Renal cortex interstitium (tissue), 11 donors: ENCODE results near the gene DOCK7. TPM values are rescaled to one million over a fixed set of nuclear protein-coding genes. Genes with fewer than 3 reads are reported as not detected.
"Not testable (repeated sequence)": the region's sequence is repeated elsewhere in the genome, so short reads cannot be mapped to it uniquely, and the experiment has no call there.

Experiments
- DNase-seq, 11 donors: peaks; one replicate each; pipeline ENCODE4 v3.0.0-alpha.2; 2013; ENCODE audit warnings: low read depth in 9 of 11, low spot score in 4 of 11; ENCODE audit errors: extremely low read depth in 1 of 11
- polyA plus RNA-seq, 3 donors: library from polyadenylated mRNA; unstranded; fragments of 120-200 nt; gene quantifications; one replicate each; pipeline ENCODE4 v1.2.1, GENCODE V29; 2013; ENCODE audit not compliant: insufficient read length in 3 of 3

The DOCK7 gene
- polyA plus RNA-seq, 3 donors = 50.4 to 61.9 (median 55.6) TPM

DNA sequence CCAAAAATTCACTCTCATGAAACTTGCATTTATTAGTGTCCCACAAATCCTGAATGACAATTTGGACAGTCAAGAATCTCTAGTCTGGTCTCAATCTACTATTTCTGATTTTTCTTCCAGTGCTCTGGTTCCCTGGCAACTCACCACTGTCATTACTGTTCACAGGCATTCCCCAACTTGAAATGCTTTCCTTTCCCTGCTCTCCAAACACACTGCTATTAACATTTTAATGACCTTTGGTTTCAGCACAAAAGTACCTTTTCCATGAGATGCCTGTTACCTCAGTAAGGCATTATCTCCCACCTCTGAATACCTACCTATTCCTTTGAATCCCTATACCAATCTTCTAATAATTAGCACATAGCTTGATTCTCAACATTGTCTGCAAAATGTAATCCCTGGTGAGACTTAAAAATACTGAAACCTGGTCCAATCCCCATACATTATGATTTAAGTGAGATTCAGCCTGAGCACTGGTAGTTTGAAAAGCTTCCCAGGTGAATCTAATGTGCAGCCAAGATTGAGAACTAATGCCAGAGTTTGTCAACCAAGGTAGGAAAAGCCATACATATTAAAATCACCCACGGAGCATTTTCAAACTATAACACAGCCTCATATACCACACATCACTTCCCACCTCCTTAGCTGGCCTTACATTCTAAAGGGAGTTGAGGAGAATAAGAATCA lies 102.6 kb downstream of the DOCK7 start:
- peak in 1 of 11 donors; percentile 3 for DNase-seq

DNA sequence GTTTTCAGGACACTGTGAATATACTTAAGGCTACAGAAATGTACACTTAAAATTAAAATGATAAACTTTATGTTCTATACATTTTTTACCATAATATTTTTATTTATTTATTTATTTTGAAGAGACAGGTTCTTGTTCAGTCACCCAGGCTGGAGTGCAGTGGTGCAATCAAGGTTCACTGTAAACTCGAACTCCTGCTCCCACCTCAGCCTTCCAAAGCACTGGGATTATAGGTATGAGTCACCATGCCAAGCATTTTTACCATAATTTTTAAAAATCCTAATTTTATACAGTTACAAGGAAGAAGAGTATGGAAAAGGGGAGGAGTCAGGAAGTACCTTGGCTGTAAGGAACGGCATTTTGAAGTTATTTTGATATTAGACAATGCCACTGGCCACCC lies 114.5 kb downstream of the DOCK7 start:
- no peak for DNase-seq

- DNase-seq = no peak
These were observed 115.7 kb downstream of the DOCK7 start for GRCh38 chr1:62572476-62572875.

DNA sequence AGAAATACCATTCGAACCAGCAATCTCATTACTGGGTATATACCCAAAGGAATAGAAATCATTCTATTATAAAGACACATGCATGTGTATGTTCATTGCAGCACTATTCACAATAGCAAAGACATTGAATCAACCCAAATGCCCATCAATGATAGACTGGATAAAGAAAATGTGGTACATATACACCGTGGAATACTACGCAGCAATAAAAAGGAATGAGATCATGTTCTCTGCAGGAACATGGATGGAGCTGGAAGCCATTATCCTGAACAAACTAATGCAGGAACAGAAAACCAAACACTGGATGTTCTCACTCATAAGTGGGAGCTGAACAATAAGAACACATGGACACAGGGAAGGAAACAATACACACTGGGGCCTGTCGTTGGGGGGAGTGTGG lies 116.7 kb downstream of the DOCK7 start:
- not testable (repeated sequence) for DNase-seq

DNA sequence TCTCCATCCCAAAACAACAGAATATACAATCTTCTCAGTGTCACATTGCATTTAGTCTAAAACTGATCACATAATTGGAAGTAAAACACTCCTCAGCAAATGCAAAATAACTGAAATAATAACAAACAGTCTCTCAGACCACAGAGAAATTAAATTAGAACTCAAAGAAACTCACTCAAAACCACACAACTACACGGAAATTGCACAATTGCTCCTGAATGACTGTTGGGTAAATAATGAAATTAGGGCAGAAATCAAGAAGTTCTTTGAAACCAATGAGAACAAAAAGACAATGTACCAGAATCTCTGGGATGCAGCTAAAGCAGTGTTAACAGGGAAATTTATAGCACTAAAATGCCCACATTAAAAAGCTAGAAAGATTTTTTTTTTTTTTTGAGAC lies 120.3 kb downstream of the DOCK7 start:
- DNase-seq = not testable (repeated sequence)

GRCh38 chr1:62567182-62567581 lies 121.0 kb downstream of the DOCK7 start:
- not testable (repeated sequence) for DNase-seq

DNA sequence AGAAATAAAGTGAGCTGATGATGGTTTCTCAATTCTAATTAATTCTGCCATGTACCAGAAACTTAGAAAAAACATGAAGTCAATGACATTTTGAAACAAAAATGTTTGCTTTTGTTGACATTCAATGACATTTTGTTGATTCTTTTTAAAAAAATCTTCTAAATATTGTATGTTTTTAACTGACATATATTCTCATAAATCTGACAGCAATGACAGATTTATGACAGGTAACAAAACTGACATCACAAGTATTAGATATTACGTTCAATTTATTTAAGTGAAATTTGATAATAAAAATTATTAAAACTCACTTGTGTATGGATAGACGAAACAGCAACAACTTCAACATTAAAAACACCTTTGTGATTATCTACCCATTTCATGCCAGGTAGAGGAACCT lies 126.9 kb downstream of the DOCK7 start:
- no peak for DNase-seq

- no peak for DNase-seq
These were observed 143.6 kb downstream of the DOCK7 start for GRCh38 chr1:62544570-62544969.

DNA sequence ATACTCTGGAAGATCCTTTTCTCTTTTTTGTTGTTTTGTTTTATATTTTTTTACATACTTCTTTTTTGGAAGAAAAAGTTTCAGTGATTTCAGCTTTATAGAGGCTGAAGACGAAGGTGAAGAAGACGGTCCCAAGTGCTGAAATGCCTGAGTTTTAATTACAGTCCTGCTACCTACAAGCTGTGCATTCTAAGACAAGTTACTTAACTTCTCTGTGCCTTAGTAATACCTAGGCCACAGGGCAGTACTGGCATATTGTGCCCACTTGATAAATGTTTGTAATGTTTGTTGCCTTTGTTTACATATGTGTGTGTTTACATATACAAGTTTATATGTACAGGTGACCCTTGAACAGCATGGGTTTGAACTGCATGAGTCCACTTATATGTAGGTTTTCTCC lies 147.1 kb downstream of the DOCK7 start:
- no peak for DNase-seq

DNA sequence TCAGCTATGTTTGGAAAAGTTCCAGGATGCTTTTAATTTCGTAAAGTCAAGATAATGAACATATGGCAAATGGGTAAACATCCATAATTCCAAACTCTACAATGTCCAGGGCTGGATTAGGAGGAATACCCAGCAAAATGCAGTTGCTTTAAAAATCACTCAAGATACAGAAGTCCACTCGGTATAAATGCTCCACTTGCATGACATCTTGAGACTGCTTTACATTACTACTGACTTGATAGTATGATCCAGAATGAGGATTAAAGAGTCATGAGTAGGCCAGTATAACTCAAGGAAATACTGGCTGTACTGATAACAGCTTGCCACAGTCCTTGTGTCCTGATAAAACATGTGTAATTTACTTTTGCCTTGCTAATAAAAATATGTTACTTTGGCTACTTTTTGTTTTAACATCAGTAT lies 149.1 kb downstream of the DOCK7 start:
- DNase-seq = no peak

DNA sequence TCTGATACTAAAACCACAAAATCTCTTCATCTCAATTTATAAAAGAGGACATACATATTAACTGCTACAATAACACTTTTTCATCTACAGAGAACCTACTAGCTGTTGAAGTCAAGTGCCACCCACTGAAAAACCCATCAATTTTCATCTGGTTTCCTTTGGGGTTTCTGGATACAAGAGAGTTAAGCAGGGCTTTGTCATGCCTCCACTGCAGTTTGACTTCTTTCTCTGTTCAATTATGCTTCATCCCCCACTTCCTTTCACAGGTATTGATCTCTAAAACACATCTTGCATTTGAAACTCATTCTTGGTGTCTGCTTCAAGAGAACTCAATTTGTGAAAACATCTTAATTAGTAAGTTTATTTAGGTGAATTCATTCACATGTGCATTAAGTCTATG lies 151.3 kb downstream of the DOCK7 start:
- no peak for DNase-seq

DNA sequence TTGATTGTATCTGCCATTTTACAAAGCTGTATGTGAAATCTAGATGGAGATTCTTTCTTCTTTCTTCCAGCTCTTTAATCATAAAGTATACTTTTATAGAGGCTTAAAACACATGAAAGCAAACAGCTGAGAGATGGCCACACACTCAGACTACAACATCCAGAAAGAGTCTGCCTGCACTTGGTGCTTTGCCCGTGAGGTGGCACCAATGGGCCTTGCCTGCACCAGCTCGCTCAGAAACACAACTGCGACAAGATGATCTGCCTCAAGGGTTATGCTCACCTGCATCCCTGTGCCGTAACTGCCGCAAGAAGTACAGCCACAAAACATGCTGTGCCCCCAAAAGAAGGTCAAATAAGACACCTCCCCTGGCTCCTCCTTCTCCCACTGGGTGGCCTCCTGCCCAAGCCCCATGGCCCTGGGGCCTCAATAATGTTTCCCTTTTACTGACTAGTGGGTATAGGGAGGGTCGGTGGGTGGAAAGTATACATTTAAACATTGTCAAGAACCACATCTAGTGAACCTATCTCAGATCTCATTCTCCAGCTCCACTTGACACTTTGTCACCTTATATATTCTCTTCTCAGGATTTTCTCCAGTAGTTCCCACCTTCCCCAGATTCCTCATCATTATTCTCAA lies 157.6 kb downstream of the DOCK7 start:
- DNase-seq = peak in 6 of 11 donors; percentile 15 to 24 (median 23)

DNA sequence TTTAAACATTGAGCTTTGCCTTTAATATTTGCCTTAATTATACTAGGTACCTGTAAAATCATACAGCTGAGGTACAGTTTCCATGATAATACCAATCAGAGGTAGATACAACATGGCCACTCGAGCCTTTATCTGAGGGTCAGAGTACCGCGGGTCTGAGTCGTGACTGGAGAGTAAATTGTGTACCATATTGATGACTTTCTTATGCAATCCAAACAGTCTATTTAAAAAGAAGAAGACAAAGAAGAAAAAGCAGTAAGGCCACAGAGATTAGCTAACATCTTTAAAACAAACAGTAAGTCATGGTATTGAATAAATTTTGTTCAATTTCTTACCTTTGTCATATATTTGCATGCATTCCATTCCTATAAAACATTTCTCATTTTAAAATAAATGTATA lies 159.0 kb downstream of the DOCK7 start:
- DNase-seq = no peak

GRCh38 chr1:62528015-62528414 lies 160.2 kb downstream of the DOCK7 start:
- no peak for DNase-seq

GRCh38 chr1:62527346-62527745 lies 160.8 kb downstream of the DOCK7 start:
- DNase-seq = not testable (repeated sequence)

- no peak for DNase-seq
These were observed 164.3 kb downstream of the DOCK7 start for GRCh38 chr1:62523860-62524259.

GRCh38 chr1:62516600-62516999 lies 171.6 kb downstream of the DOCK7 start:
- no peak for DNase-seq

- peak in 5 of 11 donors; percentile 6 to 25 (median 15) for DNase-seq
These were observed 173.3 kb downstream of the DOCK7 start for GRCh38 chr1:62514746-62515423.

DNA sequence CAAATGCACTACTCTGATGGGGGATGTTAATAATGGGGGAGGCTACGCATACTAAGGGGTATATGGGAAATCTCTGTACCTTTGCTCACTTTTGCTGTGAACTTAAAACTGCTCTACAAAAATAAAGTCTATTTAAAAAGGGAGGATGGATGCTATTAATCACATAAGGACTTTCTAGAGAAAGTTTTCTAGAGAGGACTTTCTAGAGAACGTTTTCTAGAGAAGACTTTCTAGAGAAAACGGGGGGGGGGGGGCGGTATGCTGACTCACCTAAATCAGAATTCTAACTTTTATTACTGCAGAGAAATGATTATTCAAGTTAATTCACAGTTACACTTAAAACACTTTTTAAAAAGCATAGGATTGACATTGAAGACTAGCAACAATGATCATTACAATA lies 175.2 kb downstream of the DOCK7 start:
- DNase-seq = no peak

DNA sequence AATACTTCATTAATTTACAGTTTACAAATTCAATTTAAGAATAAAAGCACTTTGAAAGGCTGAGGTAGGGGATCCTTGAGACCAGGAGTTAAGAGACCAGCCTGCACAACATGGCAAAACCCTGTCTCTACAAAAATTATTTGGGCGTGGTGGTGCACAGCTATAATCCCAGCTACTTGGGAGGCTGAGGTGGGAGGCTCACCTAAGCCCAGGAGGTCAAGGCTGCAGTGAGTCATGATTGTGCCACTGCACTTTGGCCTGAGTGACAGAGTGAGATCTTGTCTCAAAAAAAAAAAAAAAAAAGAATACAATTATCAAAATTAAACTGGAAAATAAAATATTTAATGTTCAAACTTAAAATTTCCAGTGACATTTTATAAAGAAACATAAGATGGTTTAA lies 179.2 kb downstream of the DOCK7 start:
- DNase-seq = no peak
